ENCODE results near the gene LTA. TPM values are rescaled to one million over a fixed set of nuclear protein-coding genes. Genes with fewer than 3 reads are reported as not detected.

The LTA gene
- total RNA-seq, 2 experiments from 2014 or later, result 696 to 733 TPM

Other genes with a start within 250 kb of the LTA start
- 1,000 to 10,000 TPM; 3,016 to 3,060 TPM for gene HLA-B, start 215.1 kb upstream of the LTA start, total RNA-seq
- 1 to 10 TPM; 7.1 to 8.6 TPM for gene MICA, start 168.7 kb upstream of the LTA start, total RNA-seq
- 10 to 100 TPM; 21.1 to 23.2 TPM for gene MICB, start 74.1 kb upstream of the LTA start, total RNA-seq
- not detected for gene MCCD1, start 43.3 kb upstream of the LTA start, total RNA-seq
- gene DDX39B, start 30.3 kb upstream of the LTA start, total RNA-seq, result 100 to 1,000 TPM; 538 to 547 TPM
- 1 to 10 TPM; 1.4 to 1.6 TPM for gene ATP6V1G2, start 25.7 kb upstream of the LTA start, total RNA-seq
- gene NFKBIL1, start 24.7 kb upstream of the LTA start, total RNA-seq, result 10 to 100 TPM; 18.5 to 21.5 TPM
- gene TNF, start 3.3 kb downstream of the LTA start, total RNA-seq, result 100 to 1,000 TPM; 165 to 167 TPM
- 100 to 1,000 TPM; 161 to 164 TPM for gene LTB, start 10.1 kb downstream of the LTA start, total RNA-seq
- 10 to 100 TPM; 15.7 to 16.9 TPM for gene LST1, start 14.0 kb downstream of the LTA start, total RNA-seq
- gene NCR3, start 20.7 kb downstream of the LTA start, total RNA-seq, result 10 to 100 TPM; 11.7 to 12.2 TPM
- 10 to 100 TPM; 26.1 to 29.0 TPM for gene AIF1, start 42.9 kb downstream of the LTA start, total RNA-seq
- 100 to 1,000 TPM; 246 to 257 TPM for gene PRRC2A, start 48.4 kb downstream of the LTA start, total RNA-seq
- gene BAG6, start 80.4 kb downstream of the LTA start, total RNA-seq, result 100 to 1,000 TPM; 351 to 354 TPM
- gene APOM, start 83.6 kb downstream of the LTA start, total RNA-seq, result 1 to 10 TPM; 2.9 to 3.1 TPM
- 10 to 100 TPM; 15.8 to 16.9 TPM for gene C6orf47, start 88.5 kb downstream of the LTA start, total RNA-seq
- gene GPANK1, start 92.7 kb downstream of the LTA start, total RNA-seq, result 10 to 100 TPM; 31.6 to 32.3 TPM
- 100 to 1,000 TPM; 227 to 234 TPM for gene CSNK2B, start 93.8 kb downstream of the LTA start, total RNA-seq
- 10 to 100 TPM in 1 of 2 experiments, 1 to 10 TPM in 1; 9.2 to 11.6 TPM for gene LY6G5B, start 97.7 kb downstream of the LTA start, total RNA-seq
- 1 to 10 TPM; 1.4 to 1.8 TPM for gene LY6G5C, start 108.8 kb downstream of the LTA start, total RNA-seq
- gene ABHD16A, start 131.0 kb downstream of the LTA start, total RNA-seq, result 10 to 100 TPM; 29.1 to 29.6 TPM
- gene LY6G6F, start 134.6 kb downstream of the LTA start, total RNA-seq, result not detected
- gene LY6G6D, start 143.1 kb downstream of the LTA start, total RNA-seq, result not detected
- not detected for gene LY6G6C, start 149.5 kb downstream of the LTA start, total RNA-seq
- not detected for gene MPIG6B, start 151.1 kb downstream of the LTA start, total RNA-seq
- 1 to 10 TPM; 6.2 to 6.6 TPM for gene DDAH2, start 157.0 kb downstream of the LTA start, total RNA-seq
- gene CLIC1, start 164.2 kb downstream of the LTA start, total RNA-seq, result 100 to 1,000 TPM; 430 to 442 TPM
- gene MSH5, start 167.7 kb downstream of the LTA start, total RNA-seq, result 10 to 100 TPM; 80.9 to 83.8 TPM
- gene SAPCD1, start 190.4 kb downstream of the LTA start, total RNA-seq, result 10 to 100 TPM; 11.3 to 13.2 TPM
- gene VWA7, start 205.0 kb downstream of the LTA start, total RNA-seq, result 1 to 10 TPM; 2.0 to 2.1 TPM
- gene VARS1, start 223.5 kb downstream of the LTA start, total RNA-seq, result 100 to 1,000 TPM; 141 to 153 TPM
- gene LSM2, start 234.7 kb downstream of the LTA start, total RNA-seq, result 100 to 1,000 TPM; 142 to 143 TPM
- 1 to 10 TPM; 2.0 TPM for gene HSPA1L, start 243.0 kb downstream of the LTA start, total RNA-seq
- 10 to 100 TPM; 68.5 to 69.9 TPM for gene HSPA1A, start 243.3 kb downstream of the LTA start, total RNA-seq

Data from activated CD4-positive, alpha-beta memory T cell treated with anti-CD3 and anti-CD28 coated beads for 36 hours (primary cell).